GM12891 (cell line): ENCODE data around the gene GAK.

ENCODE experiments used
- POLR2A ChIP-seq: IDR thresholded peaks from 2 replicates; pipeline ENCODE4 v1.6.1; 2011; ENCODE audit warnings: low read depth, low read length, control low read depth
- POLR2AphosphoS5 ChIP-seq: IDR thresholded peaks from 2 replicates; pipeline ENCODE4 v1.6.1; 2011; ENCODE audit warnings: low read depth, low read length, control low read depth
- POU2F2 ChIP-seq: IDR thresholded peaks from 2 replicates; pipeline ENCODE4 v1.6.1; 2011; ENCODE audit warnings: low read depth, mild to moderate bottlenecking, control low read depth, low read length, moderate library complexity
- SPI1 ChIP-seq: IDR thresholded peaks from 2 replicates; pipeline ENCODE4 v1.6.1; 2011; ENCODE audit warnings: low read depth, low read length, control low read depth
- TAF1 ChIP-seq: IDR thresholded peaks from 2 replicates; pipeline ENCODE4 v1.6.1; 2011; ENCODE audit warnings: low read depth, low read length, control low read depth

- TF ChIP-seq POLR2A (peak; percentile 90), SPI1 (peak; percentile 66), POLR2AphosphoS5 (peak; percentile 91), POU2F2 (peak; percentile 61; the same call in 1 of the 2 replicates), TAF1 (peak; percentile 87)
Observed at GRCh38 chr4:931960-932712, at the start of gene GAK, which contains the start of gene TMEM175.
